T-cell (primary cell): ENCODE data around the gene METRN. TPM values are rescaled to one million over a fixed set of nuclear protein-coding genes. Genes with fewer than 3 reads are reported as not detected.

Experiments
- ATAC-seq, 4 experiments: fragments of 200-7000 bp in 3 of 4; fragments of 150-1000 bp in 1 of 4; cut with Tn5 transposase; replicated peaks in 1 of 4; 1 replicate in 3 of 4; 2 replicates in 1 of 4; pipeline ENCODE4 v1.10.0; 2021; ENCODE audit warnings: moderate library complexity in 3 of 4, mild to moderate bottlenecking in 2 of 4, moderate number of reproducible peaks in 1 of 4
- CTCF ChIA-PET, 2 donors: fragments of 300-600 bp; sonication (Branson Sonifier 250); formaldehyde crosslinking; loops; one replicate each; lab custom pipeline; 2022; ENCODE audit warnings: antibody characterized with exemption in 2 of 2; lab: Charles Lee
- POLR2A ChIA-PET, 2 donors: fragments of 300-600 bp; sonication (Branson Sonifier 250); formaldehyde crosslinking; loops; one replicate each; lab custom pipeline; 2022; ENCODE audit warnings: antibody characterized with exemption in 2 of 2; lab: Charles Lee
- DNase-seq, 35 experiments: peaks; one replicate each; pipeline versions ENCODE4 v3.0.0 to v3.0.0-alpha.2; 2013 to 2023
- H3K27ac ChIP-seq: one replicate; pipeline ENCODE4 v1.5.1; 2013; ENCODE audit warnings: low read length
- H3K27me3 ChIP-seq, 2 experiments: replicated peaks in 1 of 2; 1 replicate in 1 of 2; 2 replicates in 1 of 2; pipeline versions ENCODE4 v1.6.1 to v1.7.0; 2013; ENCODE audit warnings: low read length in 1 of 2, mixed read lengths in 1 of 2; ENCODE audit not compliant: control insufficient read depth in 2 of 2, insufficient read depth in 2 of 2; ENCODE audit errors: extremely low read depth in 1 of 2
- H3K36me3 ChIP-seq, 2 donors: 1 replicate in 1 of 2; 2 replicates in 1 of 2; pipeline versions ENCODE4 v1.6.1 to v1.7.0; 2013; ENCODE audit warnings: low read length in 1 of 2; ENCODE audit not compliant: control insufficient read depth in 2 of 2, insufficient read depth in 1 of 2; ENCODE audit errors: extremely low read depth in 1 of 2
- H3K4me1 ChIP-seq, 2 experiments: 1 replicate in 1 of 2; 2 replicates in 1 of 2; pipeline versions ENCODE4 v1.6.1 to v1.7.0; 2013; ENCODE audit warnings: low read length in 2 of 2, mixed read lengths in 1 of 2; ENCODE audit not compliant: insufficient read depth in 2 of 2, control insufficient read depth in 1 of 2; ENCODE audit errors: extremely low read depth in 1 of 2
- H3K4me3 ChIP-seq, 2 donors: 1 replicate in 1 of 2; 2 replicates in 1 of 2; pipeline versions ENCODE4 v1.5.1 to v1.7.0; 2013; ENCODE audit warnings: mild to moderate bottlenecking in 2 of 2, low read length in 1 of 2, moderate library complexity in 1 of 2; ENCODE audit not compliant: control insufficient read depth in 1 of 2; ENCODE audit errors: extremely low read depth in 1 of 2
- H3K9me3 ChIP-seq: 2 replicates; pipeline ENCODE4 v1.7.0; 2013
- H3K27ac Mint-ChIP-seq, 2 donors: one replicate each; pipeline ENCODE4 v1.8.0; 2020 to 2021; ENCODE audit warnings: mild to moderate bottlenecking in 2 of 2, mixed read lengths in 2 of 2
- H3K27me3 Mint-ChIP-seq, 2 donors: one replicate each; pipeline ENCODE4 v1.8.0; 2021 to 2022; ENCODE audit warnings: mixed read lengths in 2 of 2
- H3K36me3 Mint-ChIP-seq: one replicate; pipeline ENCODE4 v1.8.0; 2021; ENCODE audit warnings: mixed read lengths
- H3K4me1 Mint-ChIP-seq, 3 donors: one replicate each; pipeline ENCODE4 v1.8.0; 2020 to 2022; ENCODE audit warnings: mixed read lengths in 3 of 3, mild to moderate bottlenecking in 1 of 3
- H3K4me3 Mint-ChIP-seq, 3 donors: one replicate each; pipeline ENCODE4 v1.8.0; 2020 to 2022; ENCODE audit warnings: mild to moderate bottlenecking in 3 of 3, mixed read lengths in 3 of 3, moderate library complexity in 3 of 3
- H3K9me3 Mint-ChIP-seq, 3 donors: one replicate each; pipeline ENCODE4 v1.8.0; 2020 to 2022; ENCODE audit warnings: mixed read lengths in 3 of 3
- WGBS: methylation state at CpG from one replicate; pipeline ENCODE4 v1.1.5; 2013; ENCODE audit warnings: missing lambda C conversion rate; ENCODE audit not compliant: insufficient coverage; 5-methylcytosine and 5-hydroxymethylcytosine counted together
- total RNA-seq, 35 experiments: library from RNA in 6 of 35; stranded (reverse) in 6 of 35; fragments of 120-200 nt in 1 of 35; gene quantifications; one replicate each; pipeline versions ENCODE4 v1.2.1 to v1.2.4 and lab custom pipeline; 2013 to 2026

The METRN gene
- total RNA-seq, 5 donors from 2014 or later (not counting 1 experiment from before 2014, with no cell fraction given), result 4.2 to 18.2 (median 12.0) TPM

DNA sequence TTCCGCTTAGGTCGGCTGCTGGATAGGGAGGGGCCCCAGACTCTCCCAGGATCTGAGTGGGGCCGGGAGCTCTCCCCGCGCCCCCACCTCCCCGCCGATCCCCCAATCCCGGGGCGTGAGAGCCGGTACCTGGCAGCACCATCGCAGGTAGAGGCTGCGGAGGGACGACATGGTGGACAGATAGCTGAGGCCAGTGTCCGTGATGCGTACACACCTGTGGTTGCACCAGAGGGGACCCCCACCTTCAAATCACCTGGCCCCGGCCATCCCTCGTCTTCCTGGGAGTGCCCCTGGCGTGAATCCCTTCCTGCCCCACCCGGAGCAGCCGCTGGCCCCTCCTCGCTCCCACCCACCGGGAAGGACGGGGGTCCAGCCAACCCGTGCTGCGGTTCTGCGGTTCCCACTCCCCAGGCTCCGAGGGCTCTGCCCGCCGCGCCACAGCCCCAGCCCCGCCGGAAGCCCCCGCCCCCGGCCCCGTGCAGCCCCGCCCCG lies 20.0 kb upstream of the METRN start:
- ChIA-PET CTCF (interaction anchor here in 1 of 2 donors (1.1 kb wide), 1 partner anchor 16 kb away, joined by 5 read pairs; no protein-coding TSS in a partner anchor), POLR2A (interaction anchor here in 1 of 2 donors (0.6 kb wide), 1 partner anchor 19 kb away, joined by 6 read pairs; no protein-coding TSS in a partner anchor)
- DNase-seq (no peak), ATAC-seq (peak; percentile 1 to 17 (median 2))
- no peak overlapping the region for H3K27ac Mint-ChIP-seq
- H3K4me1 Mint-ChIP-seq, result peaks cover 20 to 44% (median 37%) of the 10 kb centered on the region in 3 donors
- no peaks in the 10 kb centered on the region for H3K27me3 Mint-ChIP-seq
- Histone ChIP-seq H3K36me3 (no peaks in the 10 kb centered on the region), H3K27me3 (peaks cover 0 to 39% of the 10 kb centered on the region in 2 experiments), H3K4me1 (peaks cover 14 to 62% of the 10 kb centered on the region in 2 experiments), H3K9me3 (no peaks in the 10 kb centered on the region), H3K4me3 (peak overlapping the region; percentile 66 to 71), H3K27ac (no peak overlapping the region)
- no peaks in the 10 kb centered on the region for H3K9me3 Mint-ChIP-seq
- 2% methylated on average over 17 of the region's 37 CpGs for WGBS
- peak overlapping the region; percentile 28 to 82 (median 72) for H3K4me3 Mint-ChIP-seq
- no peaks in the 10 kb centered on the region for H3K36me3 Mint-ChIP-seq

DNA sequence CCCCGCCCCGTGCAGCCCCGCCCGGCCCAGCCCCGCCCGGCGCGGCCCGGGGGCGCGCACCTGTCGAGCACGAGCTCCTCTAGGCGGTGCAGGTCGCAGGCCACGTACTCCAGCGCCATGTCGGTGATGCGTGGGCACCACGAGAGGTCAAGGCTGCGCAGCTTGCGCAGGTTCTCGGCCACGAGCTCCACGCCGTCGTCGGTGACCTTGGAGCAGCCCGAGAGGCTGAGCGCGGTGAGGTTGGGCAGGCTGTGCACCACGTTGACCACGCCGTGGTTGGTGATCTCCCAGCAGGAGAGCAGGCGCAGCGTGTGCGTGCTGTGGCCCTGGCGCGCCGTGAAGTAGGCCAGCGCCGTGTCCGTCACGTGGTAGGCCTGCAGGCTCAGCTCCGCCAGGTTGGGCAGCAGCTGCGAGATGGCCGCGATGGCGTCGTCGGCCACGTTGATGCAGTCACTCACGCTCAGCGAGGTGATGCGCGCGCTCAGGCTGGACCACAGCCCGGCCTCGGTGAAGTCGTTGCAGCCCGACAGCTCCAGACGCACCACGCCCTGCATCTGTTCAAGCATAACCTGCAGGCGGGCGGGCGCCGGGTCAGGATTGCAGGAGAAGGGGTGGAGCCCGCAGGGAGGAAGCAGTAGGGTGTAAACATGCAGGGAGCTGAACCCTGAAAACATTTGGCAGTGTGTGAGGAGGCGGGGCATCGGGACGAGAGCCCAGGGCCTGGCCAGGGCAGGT lies 19.4 kb upstream of the METRN start:
- ChIA-PET CTCF (interaction anchor here in 1 of 2 donors (1.1 kb wide), 1 partner anchor 16 kb away, joined by 5 read pairs; no protein-coding TSS in a partner anchor), POLR2A (interaction anchor here in 1 of 2 donors (0.6 kb wide), 1 partner anchor 19 kb away, joined by 6 read pairs; no protein-coding TSS in a partner anchor)
- H3K27me3 ChIP-seq, result peaks cover 0 to 45% of the 10 kb centered on the region in 2 experiments
- peaks cover 14 to 64% of the 10 kb centered on the region in 2 experiments for H3K4me1 ChIP-seq
- Mint-ChIP-seq H3K4me3 (peak overlapping the region; percentile 82 to 84 (median 84)), H3K36me3 (no peaks in the 10 kb centered on the region), H3K9me3 (no peaks in the 10 kb centered on the region), H3K4me1 (peaks cover 20 to 44% (median 35%) of the 10 kb centered on the region in 3 donors), H3K27me3 (no peaks in the 10 kb centered on the region), H3K27ac (peak overlapping the region; percentile 84 to 91)
- H3K9me3 ChIP-seq, result no peaks in the 10 kb centered on the region
- H3K27ac ChIP-seq, result peak overlapping the region; percentile 39
- ATAC-seq (peak; percentile 72 to 83 (median 76)), DNase-seq (peak in 32 of 35 experiments; percentile 25 to 80 (median 54))
- no peaks in the 10 kb centered on the region for H3K36me3 ChIP-seq
- 1% methylated on average over 62 of the region's 71 CpGs for WGBS
- H3K4me3 ChIP-seq, result peak overlapping the region; percentile 69 to 71

DNA sequence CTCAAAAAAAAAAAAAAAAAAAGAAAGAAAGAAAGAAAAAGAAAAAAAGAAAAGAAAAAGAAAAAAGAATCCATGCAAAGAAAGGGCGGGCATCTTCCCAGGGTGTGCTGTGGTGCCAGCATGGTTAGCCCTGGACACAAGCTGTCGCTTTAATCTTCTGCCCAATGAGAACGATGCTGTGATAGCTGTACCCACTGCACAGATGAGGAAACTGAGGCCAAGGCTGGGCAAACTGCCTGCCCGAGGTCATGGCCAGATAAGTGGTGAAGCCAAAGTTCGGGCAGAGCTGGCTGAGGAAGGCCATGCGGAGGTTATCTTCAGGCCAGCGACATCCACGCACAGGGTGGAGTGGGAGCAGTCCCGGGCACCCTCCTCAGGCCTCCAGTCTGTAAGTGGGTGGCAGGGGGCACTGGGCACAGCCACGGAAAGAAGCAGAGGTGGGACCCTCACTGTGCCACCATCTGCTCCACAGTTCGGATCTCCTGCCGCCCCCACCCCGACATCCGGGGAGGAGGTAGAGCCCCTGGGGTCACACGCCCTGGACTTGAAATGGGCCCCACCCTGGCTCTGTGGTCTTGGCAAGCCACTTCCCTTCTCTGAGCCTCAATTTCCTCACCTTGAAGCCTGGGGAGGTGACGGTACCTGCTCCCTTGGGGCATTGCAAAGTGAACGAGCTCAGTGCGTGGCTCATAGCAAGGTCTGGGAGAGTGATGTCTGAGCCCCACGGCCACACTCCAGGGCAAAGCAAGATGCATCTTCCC lies 15.8 kb upstream of the METRN start:
- Mint-ChIP-seq H3K27me3 (peaks cover 8 to 22% of the 10 kb centered on the region in 2 donors), H3K4me3 (peak overlapping the region; percentile 6 to 23 (median 17)), H3K4me1 (peaks cover 13 to 37% (median 25%) of the 10 kb centered on the region in 3 donors), H3K27ac (no peak overlapping the region), H3K9me3 (no peaks in the 10 kb centered on the region), H3K36me3 (no peaks in the 10 kb centered on the region)
- ATAC-seq (peak in 1 of 4 experiments; percentile 13), DNase-seq (peak in 1 of 35 experiments; percentile 18)
- 46% methylated on average over 14 of the region's 19 CpGs for WGBS
- H3K36me3 ChIP-seq, result no peaks in the 10 kb centered on the region
- ChIA-PET POLR2A (no interaction called here), CTCF (interaction anchor here in 1 of 2 donors (0.5 kb wide), 1 partner anchor 28 kb away, joined by 3 read pairs; no protein-coding TSS in a partner anchor)
- no peak overlapping the region for H3K27ac ChIP-seq
- no peak overlapping the region for H3K4me3 ChIP-seq
- H3K4me1 ChIP-seq, result peaks cover 14 to 66% of the 10 kb centered on the region in 2 experiments
- H3K27me3 ChIP-seq, result peaks cover 0 to 73% of the 10 kb centered on the region in 2 experiments
- no peaks in the 10 kb centered on the region for H3K9me3 ChIP-seq

DNA sequence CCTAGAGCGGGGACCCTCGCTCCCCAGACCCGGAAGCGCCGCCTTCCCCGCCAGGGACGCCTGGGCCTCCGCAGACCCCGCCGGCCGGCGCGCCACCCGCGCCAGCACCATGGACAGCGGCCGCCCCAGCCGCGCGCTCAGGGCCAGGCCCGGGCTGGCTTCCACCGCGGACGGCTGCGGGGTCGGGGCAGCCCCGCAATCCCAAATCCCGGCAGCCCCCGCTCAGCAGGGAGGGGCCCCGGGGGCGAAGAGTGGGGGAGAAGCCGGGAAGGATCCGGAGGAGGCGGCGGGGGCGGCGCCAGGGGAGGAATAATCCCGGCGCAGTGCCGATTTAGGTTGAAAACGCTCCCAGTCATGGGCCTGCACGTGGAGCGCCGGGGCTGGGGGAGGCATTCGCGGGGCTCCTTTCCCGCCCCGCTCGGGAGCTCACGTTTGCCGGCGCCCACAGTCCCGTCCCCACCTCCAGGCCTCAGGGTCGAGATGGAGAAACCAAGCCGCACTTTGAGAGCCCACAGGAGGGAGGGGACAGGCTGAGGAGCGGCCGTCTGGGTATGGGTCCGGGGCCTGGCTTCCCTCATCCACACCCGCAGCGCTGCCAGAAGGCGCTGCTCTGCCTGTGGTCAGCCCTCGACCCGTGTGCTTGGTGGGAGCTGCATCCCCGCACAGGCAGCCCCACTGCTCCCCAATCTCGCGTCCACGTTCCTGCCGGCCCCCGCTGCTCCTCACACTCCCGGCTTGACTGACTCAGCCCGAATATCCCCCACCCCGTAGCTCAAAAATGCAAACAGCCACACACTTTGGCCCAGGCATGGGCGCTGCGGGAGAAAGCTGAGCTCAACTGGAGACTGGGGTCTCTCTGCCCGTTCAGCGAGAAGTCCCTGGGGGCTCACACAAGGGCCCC lies 14.0 kb upstream of the METRN start:
- peaks cover 0 to 69% of the 10 kb centered on the region in 2 experiments for H3K27me3 ChIP-seq
- no peak overlapping the region for H3K27ac ChIP-seq
- peaks cover 7 to 28% (median 17%) of the 10 kb centered on the region in 3 donors for H3K4me1 Mint-ChIP-seq
- H3K4me3 ChIP-seq, result no peak overlapping the region
- H3K27me3 Mint-ChIP-seq, result peaks cover 8 to 24% of the 10 kb centered on the region in 2 donors
- DNase-seq (peak in 16 of 35 experiments; percentile 17 to 74 (median 44)), ATAC-seq (peak; percentile 51 to 73 (median 58))
- H3K36me3 Mint-ChIP-seq, result no peaks in the 10 kb centered on the region
- no peaks in the 10 kb centered on the region for H3K36me3 ChIP-seq
- 7% methylated on average over 66 of the region's 76 CpGs for WGBS
- CTCF ChIA-PET, result no interaction called here
- no peaks in the 10 kb centered on the region for H3K9me3 Mint-ChIP-seq
- no peak overlapping the region for H3K4me3 Mint-ChIP-seq
- H3K27ac Mint-ChIP-seq, result no peak overlapping the region
- POLR2A ChIA-PET, result no interaction called here
- no peaks in the 10 kb centered on the region for H3K9me3 ChIP-seq
- peaks cover 8 to 54% of the 10 kb centered on the region in 2 experiments for H3K4me1 ChIP-seq

DNA sequence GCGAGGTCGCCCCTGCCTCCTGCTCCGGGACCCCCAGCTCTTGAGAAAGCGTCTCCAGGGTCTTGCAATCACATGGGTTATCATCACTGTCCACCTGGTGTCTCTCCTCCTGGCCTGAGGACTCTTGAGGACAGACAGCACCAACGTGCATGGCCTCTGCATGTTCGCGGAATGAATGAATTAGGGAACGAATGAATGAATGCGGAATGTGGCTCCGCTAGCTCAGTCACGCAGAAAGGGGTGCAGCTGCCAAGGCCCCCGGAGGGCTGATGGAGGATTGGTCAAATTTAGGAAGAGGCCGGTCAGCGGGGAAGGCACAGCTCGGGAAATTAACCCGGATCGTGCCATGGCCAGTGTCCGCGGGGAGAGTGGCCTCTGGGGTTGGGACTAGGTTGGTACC lies 12.6 kb upstream of the METRN start:
- Mint-ChIP-seq H3K27me3 (peaks cover 12 to 36% of the 10 kb centered on the region in 2 donors), H3K4me1 (peaks cover 0 to 29% (median 14%) of the 10 kb centered on the region in 3 donors), H3K36me3 (no peaks in the 10 kb centered on the region), H3K27ac (no peak overlapping the region), H3K4me3 (no peak overlapping the region), H3K9me3 (no peaks in the 10 kb centered on the region)
- Histone ChIP-seq H3K4me1 (peaks cover 3 to 53% of the 10 kb centered on the region in 2 experiments), H3K27me3 (peaks cover 0 to 78% of the 10 kb centered on the region in 2 experiments), H3K27ac (no peak overlapping the region), H3K4me3 (no peak overlapping the region), H3K9me3 (no peaks in the 10 kb centered on the region), H3K36me3 (no peaks in the 10 kb centered on the region)
- ChIA-PET POLR2A (no interaction called here), CTCF (no interaction called here)
- 86% methylated on average over 19 of the region's 19 CpGs for WGBS
- ATAC-seq (no peak), DNase-seq (no peak)
